ENCODE data around the gene PTPRN2. TPM values are rescaled to one million over a fixed set of nuclear protein-coding genes. Genes with fewer than 3 reads are reported as not detected.

The PTPRN2 gene
- total and polyA plus RNA-seq, 2 of the 13 experiments (the other 11 are each of a cell fraction or from before 2014, with no cell fraction given), result 2.5 to 24.2 TPM

- peaks cover 2 to 34% of the 10 kb centered on the region in 2 experiments; a peak in 3 of 5 replicates for H3K27me3 ChIP-seq (ENCODE audit: control insufficient read depth in 1 of 2, insufficient read depth in 2 of 2, low read length in 2 of 2)
- no TSS peak for BruUV-seq (replicated peaks)
- intact Hi-C loops (cut with micrococcal nuclease; ENCODE audit: unreplicated experiment), result no loop called here
- H3K27ac ChIP-seq (ENCODE audit: extremely low read length, insufficient read depth, low read length), result no peak overlapping the region
- H3K4me3 ChIP-seq (replicated peaks in 1 of 3; ENCODE audit: insufficient read depth in 1 of 3, low read depth in 2 of 3, low read length in 3 of 3), result no peak overlapping the region
- no peaks in the 10 kb centered on the region for H3K9me3 ChIP-seq (ENCODE audit: low read length)
- H3K4me2 ChIP-seq (ENCODE audit: low read depth, low read length), result no peak overlapping the region
- H3K36me3 ChIP-seq (replicated peaks in 1 of 2; ENCODE audit: control insufficient read depth in 1 of 2, insufficient read depth in 2 of 2, low read length in 2 of 2), result no peaks in the 10 kb centered on the region
- WGBS (ENCODE audit: low lambda C conversion rate), result 86% methylated on average over 11 of the region's 11 CpGs
- in situ Hi-C loops (cut with HindIII; ENCODE audit: extremely low pct_ligation_motif_present, low pct_unique_long_range_greater_than_20kb), result no loop called here
- no peak for FAIRE-seq
- no peak overlapping the region for H3K9ac ChIP-seq (ENCODE audit: insufficient read depth, low read depth, low read length)
- no peak for ATAC-seq
- no peaks in the 10 kb centered on the region for H3K79me2 ChIP-seq (ENCODE audit: insufficient read depth, low read length)
- peak; percentile 85 for TF ChIP-seq ZBTB33 (CRISPR knock-in tag; IDR thresholded peaks at IDR 0.05)
- no peak for TF ChIP-seq NFYB (CRISPR knock-in tag; IDR thresholded peaks at IDR 0.05)
- no peak overlapping the region for H2AFZ ChIP-seq (ENCODE audit: low read length)
- CTCF ChIA-PET (ENCODE audit: low intra/inter-chr PET ratio, low total read pairs), result no interaction called here
- peaks cover 9% of the 10 kb centered on the region; the same call in 1 of the 2 replicates for H4K20me1 ChIP-seq (ENCODE audit: insufficient read depth, low read length)
- H3K4me1 ChIP-seq (ENCODE audit: insufficient read depth, low read length), result peaks cover 35% of the 10 kb centered on the region
- DNase-seq (ENCODE audit: low spot score), result no peak
- POLR2A ChIA-PET, result no interaction called here
These were observed 911.6 kb downstream of the PTPRN2 start for GRCh38 chr7:157676001-157676400.

- Histone ChIP-seq H3K27ac (ENCODE audit: extremely low read length, insufficient read depth, low read length) (no peak overlapping the region), H3K79me2 (ENCODE audit: insufficient read depth, low read length) (no peaks in the 10 kb centered on the region), H3K4me1 (ENCODE audit: insufficient read depth, low read length) (peaks cover 35% of the 10 kb centered on the region), H4K20me1 (ENCODE audit: insufficient read depth, low read length) (peaks cover 11% of the 10 kb centered on the region; the same call in 1 of the 2 replicates), H3K36me3 (replicated peaks in 1 of 2; ENCODE audit: control insufficient read depth in 1 of 2, insufficient read depth in 2 of 2, low read length in 2 of 2) (no peaks in the 10 kb centered on the region), H3K4me3 (replicated peaks in 1 of 3; ENCODE audit: insufficient read depth in 1 of 3, low read depth in 2 of 3, low read length in 3 of 3) (no peak overlapping the region), H3K9me3 (ENCODE audit: low read length) (no peaks in the 10 kb centered on the region), H2AFZ (ENCODE audit: low read length) (no peak overlapping the region), H3K9ac (ENCODE audit: insufficient read depth, low read depth, low read length) (no peak overlapping the region), H3K27me3 (ENCODE audit: control insufficient read depth in 1 of 2, insufficient read depth in 2 of 2, low read length in 2 of 2) (peaks cover 2 to 39% of the 10 kb centered on the region in 2 experiments; a peak in 3 of 5 replicates), H3K4me2 (ENCODE audit: low read depth, low read length) (no peak overlapping the region)
- in situ Hi-C loops (cut with HindIII; ENCODE audit: extremely low pct_ligation_motif_present, low pct_unique_long_range_greater_than_20kb), result no loop called here
- DNase-seq (ENCODE audit: low spot score), result no peak
- no peak for ATAC-seq
- BruUV-seq (replicated peaks), result no TSS peak
- CTCF ChIA-PET (ENCODE audit: low intra/inter-chr PET ratio, low total read pairs), result no interaction called here
- no peak for FAIRE-seq
- POLR2A ChIA-PET, result no interaction called here
- intact Hi-C loops (cut with micrococcal nuclease; ENCODE audit: unreplicated experiment), result no loop called here
- TF ChIP-seq HNRNPH1 (optimal IDR thresholded peaks at IDR 0.05; ENCODE audit: low read depth, low read length) (no peak), ZNF382 (CRISPR knock-in tag; IDR thresholded peaks at IDR 0.05; ENCODE audit: borderline replicate concordance) (no peak), ZNF468 (CRISPR knock-in tag; IDR thresholded peaks at IDR 0.05) (no peak), ZNF777 (CRISPR knock-in tag; IDR thresholded peaks at IDR 0.05) (no peak), MED8 (CRISPR knock-in tag; IDR thresholded peaks at IDR 0.05; ENCODE audit: insufficient replicate concordance) (no peak)
- WGBS (ENCODE audit: low lambda C conversion rate), result 84% methylated on average over 18 of the region's 21 CpGs
These were observed 912.1 kb downstream of the PTPRN2 start for GRCh38 chr7:157675427-157675927.
